ENCODE results near the gene EARS2. TPM values are rescaled to one million over a fixed set of nuclear protein-coding genes. Genes with fewer than 3 reads are reported as not detected.
"Not testable (repeated sequence)": the region's sequence is repeated elsewhere in the genome, so short reads cannot be mapped to it uniquely, and the experiment has no call there.

EARS2 gene
- total RNA-seq, 1 experiment from 2014 or later, result 27.5 TPM

DNA sequence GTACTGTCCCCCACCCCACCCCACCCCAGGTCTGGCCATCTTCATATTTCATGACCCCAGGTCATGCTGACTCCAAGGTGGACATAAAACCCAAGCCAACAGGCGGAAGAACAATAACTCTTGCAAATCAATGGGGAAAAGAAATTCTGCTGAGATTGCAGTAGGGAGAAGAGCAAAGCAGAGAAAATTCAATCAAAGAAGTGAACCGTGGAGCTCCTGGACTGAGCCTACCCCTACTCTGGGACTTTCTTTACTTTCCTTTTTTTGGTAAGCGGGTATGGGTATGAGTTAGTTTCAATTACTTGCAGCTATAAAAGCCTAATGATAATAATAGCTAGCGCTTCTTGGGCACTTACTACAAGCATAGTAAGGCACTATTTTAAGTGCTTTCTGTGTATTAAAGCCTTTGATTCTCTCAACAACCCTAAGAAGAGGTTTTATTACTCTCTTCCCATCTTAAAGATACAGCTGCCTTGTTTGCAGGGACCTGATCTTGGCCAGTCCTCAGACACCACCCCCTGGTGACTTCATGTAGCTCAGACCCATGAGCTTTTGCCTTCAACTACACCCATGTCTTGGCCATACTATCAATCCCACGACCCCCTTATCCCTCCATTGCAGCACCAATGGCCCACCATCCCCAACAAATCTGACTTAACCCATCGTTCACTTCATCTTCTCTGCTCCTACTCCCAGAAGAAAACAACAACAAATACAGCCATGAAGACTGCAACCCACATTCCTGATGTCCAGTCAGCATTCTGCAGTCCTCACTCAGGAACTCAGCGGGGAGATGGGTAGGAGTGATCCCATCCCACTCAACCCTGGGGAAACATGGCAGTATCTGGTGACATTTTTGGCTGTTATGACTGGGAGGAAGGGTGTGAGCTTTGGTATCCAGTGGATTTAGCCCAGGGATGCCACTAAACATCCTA, 51.2 kb downstream of the EARS2 start:
- peak; percentile 28 for DNase-seq (ENCODE audit: low read depth)

- no peak for DNase-seq (ENCODE audit: low read depth)
These were observed 51.9 kb downstream of the EARS2 start for GRCh38 chr16:23505180-23505665.

DNA sequence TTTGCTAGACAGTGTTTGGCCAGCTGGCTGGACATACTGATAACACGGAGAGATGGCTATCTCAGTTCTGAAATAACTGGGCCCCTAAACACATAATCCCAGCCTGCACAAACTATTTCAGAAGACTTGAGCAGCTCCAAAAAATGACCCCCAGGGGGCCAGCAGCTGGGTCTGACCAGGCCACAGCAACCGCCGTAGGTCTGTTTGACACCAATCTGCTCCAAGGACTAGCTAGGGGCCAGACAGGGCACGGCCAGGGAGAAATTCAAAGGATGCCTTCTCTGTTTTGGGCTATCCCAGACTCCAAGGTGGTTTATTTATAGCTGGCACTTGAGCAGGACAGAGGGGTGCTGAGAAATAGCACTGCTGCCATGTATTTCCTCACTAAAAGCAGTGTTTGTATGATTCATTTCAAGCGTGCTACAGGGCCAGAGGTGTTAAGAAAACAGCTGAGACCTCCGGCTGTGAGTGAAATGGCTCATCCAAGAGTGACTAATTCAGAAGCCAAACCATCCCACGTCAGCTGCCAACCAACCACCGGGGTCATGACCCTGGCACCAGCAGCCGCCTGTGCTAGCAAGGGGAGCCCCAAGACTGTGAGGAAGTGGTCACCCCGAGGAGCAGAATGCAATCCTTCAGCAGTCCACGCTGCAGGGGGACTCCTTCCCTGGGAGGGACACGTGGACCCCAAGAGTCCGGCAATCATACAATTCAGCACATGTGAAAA, 52.5 kb downstream of the EARS2 start:
- DNase-seq (ENCODE audit: low read depth), result peak; percentile 97

- DNase-seq (ENCODE audit: low read depth), result peak; percentile 83
These were observed 53.1 kb downstream of the EARS2 start for GRCh38 chr16:23504076-23504452.

GRCh38 chr16:23502466-23502865, 54.7 kb downstream of the EARS2 start:
- no peak for DNase-seq (ENCODE audit: low read depth)

DNA sequence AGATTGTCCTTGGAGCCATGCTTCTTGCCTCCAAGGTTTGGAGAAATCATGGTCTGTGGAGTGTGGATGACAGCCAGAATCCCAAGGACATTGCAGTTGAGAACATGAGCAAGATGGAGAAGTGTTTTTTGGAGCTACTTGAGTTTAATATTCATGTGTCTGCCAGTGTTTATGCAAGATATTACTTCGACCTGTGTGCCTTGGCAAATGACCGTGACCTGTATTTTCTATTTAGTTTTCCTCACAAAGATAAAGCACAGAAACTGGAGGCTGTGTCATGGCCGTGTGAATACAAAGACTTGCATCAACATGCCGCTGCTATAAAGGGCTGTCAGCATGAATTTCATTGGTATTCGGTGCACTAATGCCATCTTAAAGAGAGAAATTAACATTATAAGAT, 55.9 kb downstream of the EARS2 start:
- DNase-seq (ENCODE audit: low read depth), result no peak

- DNase-seq (ENCODE audit: low read depth), result no peak
These were observed 56.3 kb downstream of the EARS2 start for GRCh38 chr16:23500862-23501225.

- no peak for DNase-seq (ENCODE audit: low read depth)
These were observed 56.8 kb downstream of the EARS2 start for GRCh38 chr16:23500212-23500861.

DNA sequence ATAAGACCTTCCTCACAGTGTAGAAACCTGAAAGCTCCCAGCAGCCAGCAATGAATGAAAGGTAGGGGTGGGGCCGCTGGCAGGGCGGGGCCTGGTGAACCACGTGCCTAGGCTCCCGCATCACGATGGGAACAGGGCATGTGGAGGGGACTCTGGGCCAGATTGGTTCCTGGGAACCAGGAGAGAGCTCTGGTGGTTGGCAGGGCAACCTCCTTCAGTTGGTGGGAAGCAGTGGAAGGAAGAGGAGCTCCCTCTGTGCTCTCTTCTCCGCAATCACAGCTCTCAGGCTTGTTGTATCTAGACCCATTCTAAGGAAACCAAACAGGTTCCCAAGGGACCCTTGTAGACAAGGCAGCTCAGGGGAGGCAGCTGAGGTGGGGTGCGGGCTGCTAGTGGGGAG, 57.3 kb downstream of the EARS2 start:
- no peak for DNase-seq (ENCODE audit: low read depth)

DNA sequence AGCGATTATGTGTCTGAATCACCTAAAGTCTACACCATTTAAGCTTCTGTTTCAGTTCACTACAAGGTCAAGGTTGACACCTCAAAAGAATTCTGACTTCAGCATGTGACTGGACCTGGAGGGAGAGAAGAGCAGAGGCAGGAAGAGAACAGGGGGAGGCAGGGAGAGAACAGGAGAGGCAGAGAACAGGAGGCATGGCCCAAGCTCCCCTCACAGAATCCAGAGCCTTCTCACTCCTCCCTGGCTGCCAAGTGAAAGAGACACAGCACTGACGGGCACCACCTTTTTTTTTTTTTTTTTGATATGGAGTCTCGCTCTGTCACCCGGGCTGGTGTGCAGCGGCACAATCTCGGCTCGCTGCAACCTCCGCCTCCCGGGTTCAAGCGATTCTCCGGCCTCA, 58.3 kb downstream of the EARS2 start:
- DNase-seq (ENCODE audit: low read depth), result no peak

DNA sequence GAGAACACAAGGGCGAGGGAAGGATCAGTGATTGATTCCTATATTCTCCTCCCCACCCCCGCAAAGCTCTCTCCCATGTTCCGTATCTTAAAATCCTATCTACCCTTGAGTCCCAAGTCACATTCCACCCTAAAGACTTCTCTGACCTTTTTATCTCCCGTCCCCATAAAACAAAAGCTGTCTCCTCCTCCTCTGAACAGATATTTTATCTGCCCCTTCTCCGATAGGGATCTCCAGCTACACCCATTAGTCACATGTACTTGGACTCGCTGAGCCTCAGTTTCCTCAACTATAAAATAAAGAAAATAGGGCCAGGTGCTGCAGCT, 59.6 kb downstream of the EARS2 start:
- no peak for DNase-seq (ENCODE audit: low read depth)

GRCh38 chr16:23496821-23497542, 60.2 kb downstream of the EARS2 start:
- no peak for DNase-seq (ENCODE audit: low read depth)

DNA sequence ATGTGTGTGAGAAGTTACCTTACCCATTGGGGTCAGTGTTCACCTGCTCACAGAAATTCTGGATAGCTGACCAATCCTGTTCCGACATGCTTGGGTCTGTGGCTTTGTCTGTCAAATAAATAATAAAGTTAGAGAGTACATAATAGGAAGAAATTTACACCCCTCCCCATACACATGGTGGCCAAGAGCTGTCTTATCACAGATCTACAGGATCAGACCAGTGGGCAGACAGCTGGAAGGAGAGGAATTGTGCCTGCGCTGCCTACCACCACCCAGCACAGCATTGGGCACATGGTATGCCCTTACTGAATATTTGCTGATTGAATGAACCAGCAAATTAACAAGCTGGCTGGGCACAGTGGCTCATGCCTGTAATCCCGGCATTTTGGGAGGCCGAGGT, 61.5 kb downstream of the EARS2 start:
- no peak for DNase-seq (ENCODE audit: low read depth)

DNA sequence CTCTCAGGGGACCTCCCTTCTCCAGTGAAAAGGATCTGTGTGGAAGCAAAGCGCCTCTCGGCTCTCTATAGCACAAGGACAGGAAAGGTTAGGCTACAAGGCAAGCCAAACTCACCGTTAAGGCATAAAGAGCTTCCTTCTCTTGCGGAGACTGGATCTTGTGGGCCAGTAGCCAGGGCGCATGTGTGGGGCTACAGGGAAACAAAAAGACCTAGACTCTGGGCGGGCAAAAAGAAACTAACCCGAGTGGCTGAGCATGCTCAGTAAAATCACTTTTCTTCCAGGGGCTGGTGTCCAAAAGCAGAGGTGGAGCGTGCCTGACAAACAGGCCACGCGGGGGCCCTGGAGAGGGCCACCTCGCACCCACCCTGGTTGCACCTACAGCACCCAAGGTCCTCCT, 63.0 kb downstream of the EARS2 start:
- DNase-seq (ENCODE audit: low read depth), result no peak

- peak; percentile 65 for DNase-seq (ENCODE audit: low read depth)
These were observed 65.4 kb downstream of the EARS2 start for GRCh38 chr16:23491490-23492391.

DNA sequence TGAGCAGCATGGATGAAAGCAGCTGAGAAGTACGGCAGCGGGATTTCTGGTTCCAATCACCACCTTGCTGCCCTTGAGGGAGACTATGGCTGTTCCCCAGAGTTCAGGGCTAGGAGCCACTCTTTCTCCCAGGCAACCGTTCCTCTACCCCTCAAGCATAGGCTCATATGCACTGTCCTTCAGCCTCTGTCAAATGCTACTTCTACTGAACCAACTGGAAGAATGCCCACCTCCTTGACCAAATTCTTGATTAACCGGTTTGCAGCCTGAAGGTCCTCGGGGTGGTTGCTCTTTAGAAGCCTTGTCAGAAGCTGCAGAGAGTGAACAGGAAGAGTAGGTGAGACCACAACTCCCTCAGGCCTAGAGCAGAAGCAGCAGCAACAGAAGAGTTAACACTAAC, 70.7 kb downstream of the EARS2 start:
- DNase-seq (ENCODE audit: low read depth), result no peak

DNA sequence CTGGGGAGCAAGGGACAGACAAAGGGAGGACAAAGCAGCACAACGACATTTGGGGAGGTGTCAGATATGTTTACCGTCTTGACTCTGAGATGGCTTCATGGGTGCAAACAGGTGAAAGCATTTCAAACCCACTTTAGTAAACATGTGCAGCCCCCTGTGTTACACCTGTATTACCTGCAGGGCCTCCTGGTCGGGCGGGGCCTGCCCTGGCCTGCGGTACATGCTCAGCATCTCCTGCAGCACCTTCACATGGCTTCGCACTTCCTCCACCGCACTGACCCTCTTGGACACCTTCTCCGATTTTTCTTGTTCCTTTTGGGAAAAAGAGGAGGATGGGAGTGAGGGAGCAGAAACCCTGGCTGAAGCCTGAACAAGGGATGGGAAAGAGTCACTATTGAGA, 71.3 kb downstream of the EARS2 start:
- DNase-seq (ENCODE audit: low read depth), result no peak

- no peak for DNase-seq (ENCODE audit: low read depth)
These were observed 71.9 kb downstream of the EARS2 start for GRCh38 chr16:23485257-23485614.

GRCh38 chr16:23484510-23485256, 72.5 kb downstream of the EARS2 start:
- DNase-seq (ENCODE audit: low read depth), result no peak

DNA sequence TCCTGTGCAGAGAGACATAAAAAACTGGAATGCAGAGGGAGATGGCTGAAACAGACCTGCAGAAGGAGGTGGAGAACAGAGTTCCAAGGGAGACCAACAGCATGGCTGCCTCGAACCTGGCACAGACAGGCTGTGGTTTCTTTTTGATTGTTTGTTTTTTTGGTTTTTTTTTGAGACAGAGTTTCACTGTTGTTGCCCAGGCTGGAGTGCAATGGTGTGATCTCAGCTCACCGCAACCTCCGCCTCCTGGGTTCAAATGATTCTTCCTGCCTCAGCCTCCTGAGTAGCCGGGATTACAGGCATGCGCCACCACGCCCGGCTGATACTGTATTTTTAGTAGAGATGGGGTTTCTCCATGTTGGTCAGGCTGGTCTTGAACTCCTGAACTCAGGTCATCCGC, 73.7 kb downstream of the EARS2 start:
- not testable (repeated sequence) for DNase-seq (ENCODE audit: low read depth)
